HepG2 (cell line): ENCODE measurements around the gene NAPB. TPM values are rescaled to one million over a fixed set of nuclear protein-coding genes. Genes with fewer than 3 reads are reported as not detected.
"Not testable (repeated sequence)": the region's sequence is repeated elsewhere in the genome, so short reads cannot be mapped to it uniquely, and the experiment has no call there.

Experiments used
- ATAC-seq: fragments of 200-7000 bp; cut with Tn5 transposase; 3 replicates; pipeline ENCODE4 v1.9.1; 2020; ENCODE audit warnings: mild to moderate bottlenecking, moderate library complexity
- BruUV-seq: library from RNA; stranded (reverse); fragments of 400-500 nt; replicated peaks from 2 replicates; lab custom pipeline; 2021; lab: Mats Ljungman, UMichigan
- CTCF ChIA-PET: fragments of 300-600 bp; formaldehyde crosslinking; extraction: SDS; loops from one replicate; lab custom pipeline; 2021; ENCODE audit warnings: low total read pairs, inconsistent platforms, low intra/inter-chr PET ratio; lab: Yijun Ruan, JAX
- POLR2A ChIA-PET: fragments of 350-600 bp; sonication (Branson Sonifier 250); formaldehyde crosslinking; loops from one replicate; lab custom pipeline; 2020; ENCODE audit warnings: antibody characterized with exemption, inconsistent platforms; lab: Yijun Ruan, JAX
- DNase-seq: peaks from one replicate; pipeline ENCODE4 v3.0.0-alpha.2; 2015; ENCODE audit warnings: low spot score
- FAIRE-seq: peaks from 3 replicates; lab custom pipeline; 2011; peaks lifted over from hg19 to GRCh38; lab: Jason Lieb, UNC
- H2AFZ ChIP-seq: one replicate; pipeline ENCODE4 v1.6.1; 2011; ENCODE audit warnings: low read length, inconsistent platforms
- H3K27ac ChIP-seq: fragments of 300-600 bp; 3 replicates; pipeline ENCODE4 v1.8.0; 2011; ENCODE audit warnings: mixed run types, mild to moderate bottlenecking, mixed read lengths, low read length, inconsistent platforms; ENCODE audit not compliant: insufficient read depth; ENCODE audit errors: extremely low read length
- H3K27me3 ChIP-seq, 2 experiments: fragments of 200-600 bp in 1 of 2; 2 replicates in 1 of 2; 3 replicates in 1 of 2; pipeline versions ENCODE4 v1.6.0 to v1.8.0; 2011; ENCODE audit warnings: low read length in 2 of 2, mild to moderate bottlenecking in 2 of 2, moderate library complexity in 2 of 2, inconsistent platforms in 1 of 2; ENCODE audit not compliant: insufficient read depth in 2 of 2, control insufficient read depth in 1 of 2
- H3K36me3 ChIP-seq, 2 experiments: fragments of 200-600 bp in 1 of 2; replicated peaks in 1 of 2; 2 replicates in 1 of 2; 3 replicates in 1 of 2; pipeline versions ENCODE4 v1.5.1 to v1.8.0; 2011; ENCODE audit warnings: low read length in 2 of 2, inconsistent platforms in 1 of 2; ENCODE audit not compliant: insufficient read depth in 2 of 2, control insufficient read depth in 1 of 2
- H3K4me1 ChIP-seq: 2 replicates; pipeline ENCODE4 v1.5.1; 2012; ENCODE audit warnings: low read length, inconsistent platforms; ENCODE audit not compliant: insufficient read depth
- H3K4me2 ChIP-seq: 2 replicates; pipeline ENCODE4 v1.6.0; 2011; ENCODE audit warnings: low read depth, low read length, inconsistent platforms
- H3K4me3 ChIP-seq, 3 experiments: fragments of 200-600 bp in 1 of 3; sonication (generic), shearing (Covaris generic) in 1 of 3; replicated peaks in 1 of 3; 2 replicates each; pipeline ENCODE4 v1.5.1; 2011 to 2016; ENCODE audit warnings: low read length in 3 of 3, inconsistent platforms in 2 of 3, low read depth in 2 of 3, mild to moderate bottlenecking in 2 of 3, control low read depth in 1 of 3, mixed read lengths in 1 of 3; ENCODE audit not compliant: insufficient read depth in 1 of 3
- H3K79me2 ChIP-seq: one replicate; pipeline ENCODE4 v1.6.1; 2011; ENCODE audit warnings: low read length, inconsistent platforms; ENCODE audit not compliant: insufficient read depth
- H3K9ac ChIP-seq: 2 replicates; pipeline ENCODE4 v1.6.0; 2011; ENCODE audit warnings: mild to moderate bottlenecking, low read depth, low read length, inconsistent platforms; ENCODE audit not compliant: insufficient read depth
- H3K9me3 ChIP-seq: 2 replicates; pipeline ENCODE4 v1.5.1; 2012; ENCODE audit warnings: mild to moderate bottlenecking, low read length
- H4K20me1 ChIP-seq: 2 replicates; pipeline ENCODE4 v1.6.0; 2011; ENCODE audit warnings: inconsistent platforms, mild to moderate bottlenecking, low read length, moderate library complexity; ENCODE audit not compliant: insufficient read depth
- NAIF1 ChIP-seq: sonication (generic); formaldehyde crosslinking; IDR thresholded peaks from 2 replicates; pipeline ENCODE4 v1.5.0; 2020; ENCODE audit warnings: mild to moderate bottlenecking, missing genetic modification reagents, borderline replicate concordance
- ZNF350 ChIP-seq: sonication (generic); formaldehyde crosslinking; IDR thresholded peaks from 2 replicates; pipeline ENCODE4 v1.4.0; 2020; ENCODE audit warnings: mild to moderate bottlenecking, low read depth, missing genetic modification reagents, borderline replicate concordance
- ZNF761 ChIP-seq: sonication (generic); formaldehyde crosslinking; conservative IDR thresholded peaks from 2 replicates; pipeline ENCODE4 v1.4.0; 2020; ENCODE audit warnings: mild to moderate bottlenecking, missing genetic modification reagents
- ZSCAN29 ChIP-seq: sonication (generic); formaldehyde crosslinking; conservative IDR thresholded peaks from 2 replicates; pipeline ENCODE4 v1.4.0; 2020; ENCODE audit warnings: mild to moderate bottlenecking, missing genetic modification reagents
- WGBS: methylation state at CpG from one replicate; pipeline ENCODE4 v1.1.6; 2017; ENCODE audit warnings: low lambda C conversion rate; 5-methylcytosine and 5-hydroxymethylcytosine counted together
- in situ Hi-C: cut with HindIII; loops from 2 replicates; pipeline ENCODE4 v1.10.0; 2017; ENCODE audit warnings: low pct_unique_long_range_greater_than_20kb; ENCODE audit not compliant: extremely low pct_ligation_motif_present
- intact Hi-C: fragments of 100-400 bp; cut with micrococcal nuclease; formaldehyde crosslinking; loops from one replicate; pipeline ENCODE4 v1.10.0; 2022; ENCODE audit not compliant: unreplicated experiment
- polyA plus RNA-seq, 8 experiments: library from polyadenylated mRNA; depleted of rRNA in 3 of 8; stranded (reverse) in 7 of 8; unstranded in 1 of 8; fragments of >200 nt; fragmentation: Illumina TruSeq in 4 of 8; extraction: Trizol in 4 of 8; gene quantifications; 2 replicates each; pipeline versions ENCODE4 v1.2.1 to v1.2.3, GENCODE V29; 2011 to 2016; ENCODE audit warnings: low read depth in 4 of 8, missing spikeins in 1 of 8, mixed read lengths in 1 of 8; ENCODE audit not compliant: insufficient read depth in 1 of 8
- total RNA-seq, 5 experiments: library from RNA; depleted of rRNA; stranded (reverse); fragments of >200 nt; fragmentation: Illumina TruSeq; extraction: Trizol; gene quantifications; 2 replicates each; pipeline ENCODE4 v1.2.3, GENCODE V29; 2016; ENCODE audit warnings: low read depth in 1 of 5
- TF ChIP-seq, protein P1 (sequence below): sonication (generic); formaldehyde crosslinking; IDR thresholded peaks from 2 replicates; pipeline ENCODE4 v1.4.0; 2020; ENCODE audit warnings: missing genetic modification reagents

Gene NAPB
- total and polyA plus RNA-seq, 2 of the 13 experiments (the other 11 are each of a cell fraction or from before 2014, with no cell fraction given), result 15.2 to 16.1 TPM

DNA sequence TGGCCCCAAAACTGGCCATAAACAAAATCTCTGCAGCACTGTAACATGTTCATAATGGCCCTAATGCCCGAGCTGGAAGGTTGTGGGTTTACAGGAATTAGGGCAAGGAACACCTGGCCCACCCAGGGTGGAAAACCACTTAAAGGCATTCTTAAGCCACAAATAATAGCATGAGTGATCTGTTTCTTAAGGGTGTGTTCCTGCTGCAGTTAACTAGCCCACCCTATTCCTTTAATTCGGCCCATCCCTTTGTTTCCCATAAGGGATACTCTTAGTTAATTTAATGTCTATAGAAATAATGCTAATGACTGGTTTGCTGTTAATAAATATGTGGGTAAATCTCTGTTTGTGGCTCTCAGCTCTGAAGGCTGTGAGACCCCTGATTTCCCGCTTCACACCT lies 45.7 kb upstream of the NAPB start:
- not testable (repeated sequence) for H2AFZ ChIP-seq, H3K4me1 ChIP-seq
- TF ChIP-seq ZNF761 (CRISPR knock-in tag), result peak; percentile 100
- TF ChIP-seq, all 625 proteins: peak for 1; not testable (repeated sequence) for 624
- CTCF ChIA-PET, intact Hi-C loops, POLR2A ChIA-PET, H3K27me3 ChIP-seq, H3K79me2 ChIP-seq, FAIRE-seq, DNase-seq, in situ Hi-C loops, BruUV-seq, H3K27ac ChIP-seq, H4K20me1 ChIP-seq, H3K9ac ChIP-seq, H3K4me2 ChIP-seq, H3K36me3 ChIP-seq, H3K4me3 ChIP-seq, ATAC-seq: not testable (repeated sequence)
- H3K9me3 ChIP-seq, result peaks cover 16% of the 10 kb centered on the region
- WGBS, result 10% methylated on average over 3 of the region's 3 CpGs

DNA sequence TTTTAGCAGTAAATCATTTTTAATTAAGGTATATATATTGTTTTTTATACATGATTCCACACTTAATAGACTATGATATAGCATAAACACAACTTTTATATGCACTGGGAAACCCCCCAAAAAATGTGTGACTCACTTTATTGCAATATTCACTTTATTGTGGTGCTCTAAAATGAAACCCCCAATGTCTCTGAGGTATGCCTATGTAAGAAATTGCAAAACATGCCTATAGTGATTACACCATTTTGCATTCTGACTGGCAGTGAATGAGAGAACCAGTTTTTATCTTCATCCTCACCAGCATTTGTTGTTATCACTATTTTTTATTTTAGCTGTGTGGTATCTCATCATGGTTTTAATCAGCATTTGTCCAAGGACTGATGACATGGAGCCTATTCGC lies 39.9 kb upstream of the NAPB start:
- no peak for TF ChIP-seq NAIF1 (CRISPR knock-in tag)
- TF ChIP-seq, protein P1, sequence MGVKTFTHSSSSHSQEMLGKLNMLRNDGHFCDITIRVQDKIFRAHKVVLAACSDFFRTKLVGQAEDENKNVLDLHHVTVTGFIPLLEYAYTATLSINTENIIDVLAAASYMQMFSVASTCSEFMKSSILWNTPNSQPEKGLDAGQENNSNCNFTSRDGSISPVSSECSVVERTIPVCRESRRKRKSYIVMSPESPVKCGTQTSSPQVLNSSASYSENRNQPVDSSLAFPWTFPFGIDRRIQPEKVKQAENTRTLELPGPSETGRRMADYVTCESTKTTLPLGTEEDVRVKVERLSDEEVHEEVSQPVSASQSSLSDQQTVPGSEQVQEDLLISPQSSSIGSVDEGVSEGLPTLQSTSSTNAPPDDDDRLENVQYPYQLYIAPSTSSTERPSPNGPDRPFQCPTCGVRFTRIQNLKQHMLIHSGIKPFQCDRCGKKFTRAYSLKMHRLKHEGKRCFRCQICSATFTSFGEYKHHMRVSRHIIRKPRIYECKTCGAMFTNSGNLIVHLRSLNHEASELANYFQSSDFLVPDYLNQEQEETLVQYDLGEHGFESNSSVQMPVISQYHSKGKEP (CRISPR knock-in tag), result no peak
- no peak for TF ChIP-seq ZSCAN29 (CRISPR knock-in tag)
- TF ChIP-seq ZNF350 (CRISPR knock-in tag), result no peak
- CTCF ChIA-PET, result no interaction called here
- no peak overlapping the region for H3K9ac ChIP-seq

More for the DNA sequence above, 39.9 kb upstream of the NAPB start:
- peaks cover 6 to 18% of the 10 kb centered on the region in 2 experiments; a peak in 2 of 5 replicates for H3K27me3 ChIP-seq
- no TSS peak for BruUV-seq
- no peak for FAIRE-seq
- 0% methylated on average over 1 of the region's 1 CpG for WGBS
- no peak overlapping the region for H3K4me3 ChIP-seq
- H3K36me3 ChIP-seq, result no peaks in the 10 kb centered on the region
- no peaks in the 10 kb centered on the region for H3K4me1 ChIP-seq
- in situ Hi-C loops (no loop called here), intact Hi-C loops (no loop called here)
- no peaks in the 10 kb centered on the region for H4K20me1 ChIP-seq
- POLR2A ChIA-PET, result no interaction called here
- H2AFZ ChIP-seq, result no peak overlapping the region
- no peaks in the 10 kb centered on the region for H3K79me2 ChIP-seq
- H3K4me2 ChIP-seq, result no peak overlapping the region
- no peak overlapping the region for H3K27ac ChIP-seq
- ATAC-seq, result no peak
- no peak for DNase-seq
- H3K9me3 ChIP-seq, result no peaks in the 10 kb centered on the region
